ENCODE data around the gene ZBTB20.

The ZBTB20 gene

GRCh38 chr3:114623420-114624046 is 523.6 kb downstream of the ZBTB20 start:
- TF ChIP-seq, protein P1, sequence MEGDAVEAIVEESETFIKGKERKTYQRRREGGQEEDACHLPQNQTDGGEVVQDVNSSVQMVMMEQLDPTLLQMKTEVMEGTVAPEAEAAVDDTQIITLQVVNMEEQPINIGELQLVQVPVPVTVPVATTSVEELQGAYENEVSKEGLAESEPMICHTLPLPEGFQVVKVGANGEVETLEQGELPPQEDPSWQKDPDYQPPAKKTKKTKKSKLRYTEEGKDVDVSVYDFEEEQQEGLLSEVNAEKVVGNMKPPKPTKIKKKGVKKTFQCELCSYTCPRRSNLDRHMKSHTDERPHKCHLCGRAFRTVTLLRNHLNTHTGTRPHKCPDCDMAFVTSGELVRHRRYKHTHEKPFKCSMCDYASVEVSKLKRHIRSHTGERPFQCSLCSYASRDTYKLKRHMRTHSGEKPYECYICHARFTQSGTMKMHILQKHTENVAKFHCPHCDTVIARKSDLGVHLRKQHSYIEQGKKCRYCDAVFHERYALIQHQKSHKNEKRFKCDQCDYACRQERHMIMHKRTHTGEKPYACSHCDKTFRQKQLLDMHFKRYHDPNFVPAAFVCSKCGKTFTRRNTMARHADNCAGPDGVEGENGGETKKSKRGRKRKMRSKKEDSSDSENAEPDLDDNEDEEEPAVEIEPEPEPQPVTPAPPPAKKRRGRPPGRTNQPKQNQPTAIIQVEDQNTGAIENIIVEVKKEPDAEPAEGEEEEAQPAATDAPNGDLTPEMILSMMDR (IDR thresholded peaks at IDR 0.05; ENCODE audit: extremely low read depth, missing control alignments) = no peak
- DNase-seq (ENCODE audit: low spot score) = no peak

DNA sequence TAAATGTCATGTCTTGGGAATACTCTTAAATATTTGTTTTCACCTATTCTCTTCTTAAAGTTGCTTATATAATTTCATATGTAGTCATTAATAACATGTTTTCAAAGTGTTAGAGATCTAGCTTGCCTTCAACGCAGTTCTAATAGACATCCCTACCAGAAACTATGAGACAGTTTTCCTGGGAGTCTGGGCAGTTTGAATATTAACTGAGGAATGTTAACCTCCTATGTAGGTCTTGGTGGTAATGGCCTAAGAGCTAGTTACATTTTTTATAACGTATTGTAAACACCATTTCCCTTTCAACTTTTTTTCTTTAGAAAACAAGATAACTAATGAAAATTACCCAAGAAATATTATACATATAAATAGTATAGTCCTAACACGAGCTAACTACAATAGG is 525.1 kb downstream of the ZBTB20 start:
- TF ChIP-seq, protein P1 (IDR thresholded peaks at IDR 0.05; ENCODE audit: extremely low read depth, missing control alignments) = no peak
- DNase-seq (ENCODE audit: low spot score) = no peak

DNA sequence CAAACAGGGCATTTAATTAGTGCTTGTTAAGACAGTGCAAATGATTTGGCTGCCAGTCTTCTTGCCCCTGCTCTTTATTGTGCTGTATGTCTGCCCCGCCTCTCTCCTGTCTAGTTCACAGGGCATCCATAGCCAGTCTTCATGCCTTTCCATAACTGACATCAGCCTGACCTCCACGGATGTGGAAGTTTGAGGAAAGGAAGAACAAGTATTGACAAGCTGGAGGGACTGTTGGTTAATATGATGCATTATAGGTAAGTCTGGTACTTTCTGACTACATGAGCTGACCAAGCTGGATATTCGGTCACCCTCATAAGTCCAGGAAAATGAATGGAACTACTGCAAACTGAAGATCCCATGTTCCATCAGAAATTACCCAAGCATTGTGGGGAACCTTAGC is 527.3 kb downstream of the ZBTB20 start:
- no peak for DNase-seq (ENCODE audit: low spot score)

DNA sequence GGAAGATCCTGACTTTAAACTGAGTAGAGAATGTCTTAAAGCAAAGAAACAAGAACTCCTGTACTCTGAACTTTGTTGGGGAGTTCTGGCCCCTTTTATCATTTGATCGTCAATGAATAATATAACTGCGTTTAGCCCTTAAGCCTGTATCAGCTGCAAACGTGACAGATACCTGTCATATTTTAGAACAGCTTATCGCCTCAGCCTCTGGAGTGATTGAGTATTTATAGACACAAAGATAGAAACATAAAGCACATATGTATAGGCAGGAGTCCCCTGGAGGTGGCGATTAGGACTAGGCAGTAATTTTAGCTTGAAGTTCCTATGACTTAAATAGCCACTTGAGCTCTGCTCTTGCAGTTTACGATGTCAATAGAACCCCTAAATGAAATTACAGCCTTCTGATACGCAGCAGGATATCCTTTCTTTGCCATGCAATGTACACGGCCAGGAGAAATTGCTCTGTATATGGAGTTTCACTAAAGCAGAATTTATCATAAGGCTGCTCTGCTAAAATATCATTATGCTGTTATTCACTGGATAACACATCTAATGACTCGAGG is 531.5 kb downstream of the ZBTB20 start:
- TF ChIP-seq, protein P1 (IDR thresholded peaks at IDR 0.05; ENCODE audit: extremely low read depth, missing control alignments) = no peak

More for the DNA sequence above, 527.3 kb downstream of the ZBTB20 start:
- TF ChIP-seq, protein P1 (IDR thresholded peaks at IDR 0.05; ENCODE audit: extremely low read depth, missing control alignments) = no peak

GRCh38 chr3:114609973-114610630 is 537.0 kb downstream of the ZBTB20 start:
- TF ChIP-seq, protein P1 (IDR thresholded peaks at IDR 0.05; ENCODE audit: extremely low read depth, missing control alignments) = no peak
- DNase-seq (ENCODE audit: low spot score) = no peak

More for the DNA sequence above, 531.5 kb downstream of the ZBTB20 start:
- DNase-seq (ENCODE audit: low spot score) = no peak

GRCh38 chr3:114608293-114608692 is 538.8 kb downstream of the ZBTB20 start:
- no peak for DNase-seq (ENCODE audit: low spot score)
- TF ChIP-seq, protein P1 (IDR thresholded peaks at IDR 0.05; ENCODE audit: extremely low read depth, missing control alignments) = no peak

DNA sequence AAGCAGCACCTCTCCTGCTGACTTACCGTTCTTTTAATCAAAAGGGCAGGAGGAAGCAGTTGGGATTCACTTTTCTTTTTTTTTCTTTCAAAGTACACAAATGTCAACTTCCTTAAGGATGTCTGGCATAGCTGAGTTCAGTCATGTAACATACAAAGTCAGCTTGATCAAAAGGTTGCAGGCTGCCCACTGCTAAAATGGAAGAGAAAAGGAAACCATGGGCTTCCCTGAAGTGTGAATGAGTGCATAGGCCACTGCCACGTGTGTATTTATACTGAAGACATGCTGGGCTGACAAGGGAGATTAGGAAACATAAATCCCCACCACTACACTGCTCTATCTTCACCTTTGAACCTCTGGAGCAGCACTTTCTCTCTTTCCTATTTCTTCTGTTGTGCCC is 540.8 kb downstream of the ZBTB20 start:
- TF ChIP-seq, protein P1 (IDR thresholded peaks at IDR 0.05; ENCODE audit: extremely low read depth, missing control alignments) = no peak
- no peak for DNase-seq (ENCODE audit: low spot score)

All from GM20000 (cell line).